ENCODE results near the gene CST9.

GRCh38 chr20:23566199-23566932 is 39.4 kb downstream of the CST9 start:
- TF ChIP-seq CTCF (IDR thresholded peaks at IDR 0.05), result no peak
- no peak for TF ChIP-seq POLR2A (IDR thresholded peaks at IDR 0.05)
